NCI-H1930 (cell line): ENCODE results near the gene PLCB1.
"Not testable (repeated sequence)": the region's sequence is repeated elsewhere in the genome, so short reads cannot be mapped to it uniquely, and the experiment has no call there.

ENCODE experiments used
- DNase-seq, 2 experiments: peaks; one replicate each; lab custom pipeline; 2025; lab: John Stamatoyannopoulos, UW

The PLCB1 gene

GRCh38 chr20:8786383-8786782, 654.3 kb downstream of the PLCB1 start:
- DNase-seq, result no peak

GRCh38 chr20:8787090-8787489, 655.0 kb downstream of the PLCB1 start:
- DNase-seq, result no peak

GRCh38 chr20:8788275-8788674, 656.2 kb downstream of the PLCB1 start:
- no peak for DNase-seq

- no peak for DNase-seq
These were observed 656.8 kb downstream of the PLCB1 start for GRCh38 chr20:8788831-8789230.

GRCh38 chr20:8790442-8791074, 658.5 kb downstream of the PLCB1 start:
- peak in 1 of 2 experiments; percentile 34 for DNase-seq

GRCh38 chr20:8795404-8795803, 663.3 kb downstream of the PLCB1 start:
- DNase-seq, result no peak

- DNase-seq, result no peak
These were observed 664.1 kb downstream of the PLCB1 start for GRCh38 chr20:8796088-8796660.

- no peak for DNase-seq
These were observed 666.4 kb downstream of the PLCB1 start for GRCh38 chr20:8798505-8798904.

GRCh38 chr20:8800089-8800488, 668.0 kb downstream of the PLCB1 start:
- DNase-seq, result no peak

GRCh38 chr20:8801686-8802085, 669.6 kb downstream of the PLCB1 start:
- DNase-seq, result no peak

- DNase-seq, result no peak
These were observed 671.0 kb downstream of the PLCB1 start for GRCh38 chr20:8803065-8803464.

GRCh38 chr20:8803941-8804340, 671.9 kb downstream of the PLCB1 start:
- DNase-seq, result no peak

- DNase-seq, result no peak
These were observed 673.8 kb downstream of the PLCB1 start for GRCh38 chr20:8805737-8806442.

- DNase-seq, result no peak
These were observed 675.6 kb downstream of the PLCB1 start for GRCh38 chr20:8807480-8808201.

- no peak for DNase-seq
These were observed 676.1 kb downstream of the PLCB1 start for GRCh38 chr20:8808202-8808535.

GRCh38 chr20:8809107-8809953, 677.3 kb downstream of the PLCB1 start:
- DNase-seq, result no peak

GRCh38 chr20:8811801-8812594, 679.9 kb downstream of the PLCB1 start:
- no peak for DNase-seq

- DNase-seq, result no peak
These were observed 680.8 kb downstream of the PLCB1 start for GRCh38 chr20:8812817-8813216.

- DNase-seq, result no peak
These were observed 683.1 kb downstream of the PLCB1 start for GRCh38 chr20:8815208-8815607.

GRCh38 chr20:8829256-8829655, 697.2 kb downstream of the PLCB1 start:
- DNase-seq, result no peak

- DNase-seq, result not testable (repeated sequence)
These were observed 702.2 kb downstream of the PLCB1 start for GRCh38 chr20:8834294-8834693.
